Right lobe of liver (tissue), 6 donors: ENCODE data around the gene DDRGK1. TPM values are rescaled to one million over a fixed set of nuclear protein-coding genes. Genes with fewer than 3 reads are reported as not detected.

ENCODE experiments used
- ATAC-seq, 4 donors: fragments of 200-7000 bp; cut with Tn5 transposase; one replicate each; pipeline ENCODE4 v1.9.1; 2020; ENCODE audit warnings: mild to moderate bottlenecking in 4 of 4, moderate library complexity in 4 of 4
- DNase-seq, 3 donors: peaks; one replicate each; pipeline ENCODE4 v3.0.0-alpha.2; 2020
- H3K27ac ChIP-seq, 3 donors: fragments of 200-600 bp; one replicate each; pipeline ENCODE4 v1.8.0; 2022
- H3K27me3 ChIP-seq, 2 donors: fragments of 200-600 bp; one replicate each; pipeline ENCODE4 v1.8.0; 2022
- H3K36me3 ChIP-seq, 4 donors: fragments of 200-600 bp; sonication (generic) in 1 of 4; one replicate each; pipeline versions ENCODE4 v1.5.1 to v1.8.0; 2017 to 2022; ENCODE audit warnings: control low read depth in 1 of 4
- H3K4me1 ChIP-seq, 4 donors: fragments of 200-600 bp; sonication (generic) in 1 of 4; one replicate each; pipeline versions ENCODE4 v1.5.1 to v1.8.0; 2017 to 2022; ENCODE audit warnings: control low read depth in 1 of 4
- H3K4me3 ChIP-seq, 3 donors: fragments of 200-600 bp; one replicate each; pipeline ENCODE4 v1.8.0; 2022
- H3K9me3 ChIP-seq, 4 donors: fragments of 200-600 bp; sonication (generic) in 1 of 4; one replicate each; pipeline versions ENCODE4 v1.5.1 to v1.8.0; 2017 to 2022; ENCODE audit warnings: control low read depth in 1 of 4
- CTCF ChIP-seq, 4 donors: fragments of 200-600 bp in 3 of 4; fragments of 450-650 bp in 1 of 4; IDR thresholded peaks; one replicate each; pipeline versions ENCODE4 v1.5.1 to v1.8.0; 2016 to 2022; ENCODE audit warnings: antibody characterized with exemption in 4 of 4, mild to moderate bottlenecking in 2 of 4
- POLR2A ChIP-seq: fragments of 450-650 bp; IDR thresholded peaks from one replicate; pipeline ENCODE4 v1.6.1; 2017; ENCODE audit warnings: antibody characterized with exemption, mild to moderate bottlenecking
- WGBS: methylation state at CpG from one replicate; pipeline ENCODE4 v1.1.6; 2018; ENCODE audit warnings: low coverage, low lambda C conversion rate; ENCODE audit not compliant: insufficient coverage; ENCODE audit errors: missing lambda C conversion rate; 5-methylcytosine and 5-hydroxymethylcytosine counted together
- intact Hi-C, 2 donors: fragments of 100-400 bp; cut with DNase I; formaldehyde crosslinking; loops; one replicate each; pipeline versions ENCODE4 v1.11.2 to v1.14.1; 2022
- total RNA-seq, 6 experiments: library from RNA; depleted of rRNA in 2 of 6; stranded (reverse); fragments of >200 nt in 2 of 6; fragmentation: NEBNext Ultra II Directional in 3 of 6; extraction: Animal tissue kit (Norgen Biotek cat#: 25700) in 3 of 6; gene quantifications; one replicate each; pipeline versions ENCODE4 v1.1.0 to v1.2.4, GENCODE V29; 2016 to 2023
- donor health status: DM: no; HTN: yes; CAD: no.
- donor health status: DM: no; HTN: no; CAD: no.
- donor health status: DM: no; HTN: no; CAD: no.
- donor health status: DM: no; HTN: yes; CAD: no.
- donor health status: DM: no; HTN: yes; CAD: no.

The DDRGK1 gene
- total RNA-seq, 6 experiments from 2014 or later = 55.0 to 76.1 (median 60.1) TPM

GRCh38 chr20:3173610-3174441, 30.7 kb downstream of the DDRGK1 start:
- intact Hi-C loops = no loop called here
- TF ChIP-seq CTCF (IDR thresholded peaks at IDR 0.05) (no peak), POLR2A (peak; percentile 53)
- Histone ChIP-seq H3K9me3 (no peaks in the 10 kb centered on the region), H3K27ac (peak overlapping the region; percentile 74 to 90 (median 79)), H3K4me1 (peaks cover 0 to 17% (median 6%) of the 10 kb centered on the region in 4 donors), H3K27me3 (no peaks in the 10 kb centered on the region), H3K4me3 (peak overlapping the region; percentile 86 to 93 (median 87)), H3K36me3 (no peaks in the 10 kb centered on the region)
- ATAC-seq (peak; percentile 86 to 95 (median 90)), DNase-seq (peak; percentile 91 to 94 (median 93))
- WGBS = 2% methylated on average over 31 of the region's 84 CpGs

GRCh38 chr20:3172933-3173609, 31.4 kb downstream of the DDRGK1 start, which contains the start of gene LZTS3:
LZTS3 (minus strand) TSS chr20:3173549; CDS start chr20:3167163, 6,386 bp downstream.
- intact Hi-C loops = no loop called here
- peak within 1 kb of the TSS; percentile 86 to 93 (median 87) for H3K4me3 ChIP-seq
- no peaks in the 10 kb centered on the region for H3K36me3 ChIP-seq
- H3K4me1 ChIP-seq = peaks cover 0 to 19% (median 5%) of the 10 kb centered on the region in 4 donors
- peak; percentile 14 to 48 (median 32) for ATAC-seq
- H3K9me3 ChIP-seq = no peaks in the 10 kb centered on the region
- H3K27ac ChIP-seq = peak within 1 kb of the TSS; percentile 74 to 90 (median 79)
- DNase-seq = peak; percentile 65 to 74 (median 72)
- no peaks in the 10 kb centered on the region for H3K27me3 ChIP-seq
- WGBS = 0% methylated on average over 2 of the region's 62 CpGs
- TF ChIP-seq CTCF (IDR thresholded peaks at IDR 0.05) (no peak), POLR2A (peak; percentile 53)

GRCh38 chr20:3172126-3172932, 32.2 kb downstream of the DDRGK1 start:
- no peaks in the 10 kb centered on the region for H3K9me3 ChIP-seq
- TF ChIP-seq CTCF (IDR thresholded peaks at IDR 0.05) (no peak), POLR2A (no peak)
- 13% methylated on average over 2 of the region's 5 CpGs for WGBS
- peaks cover 0 to 21% (median 5%) of the 10 kb centered on the region in 4 donors for H3K4me1 ChIP-seq
- H3K36me3 ChIP-seq = no peaks in the 10 kb centered on the region
- H3K4me3 ChIP-seq = peak overlapping the region; percentile 86 to 93 (median 87)
- ATAC-seq (no peak), DNase-seq (no peak)
- no peak overlapping the region for H3K27ac ChIP-seq
- H3K27me3 ChIP-seq = no peaks in the 10 kb centered on the region
- intact Hi-C loops = no loop called here

GRCh38 chr20:3171391-3172125, 32.9 kb downstream of the DDRGK1 start:
- TF ChIP-seq CTCF (IDR thresholded peaks at IDR 0.05) (no peak), POLR2A (no peak)
- no peak overlapping the region for H3K27ac ChIP-seq
- no peak overlapping the region for H3K4me3 ChIP-seq
- WGBS = 78% methylated on average over 9 of the region's 14 CpGs
- H3K27me3 ChIP-seq = no peaks in the 10 kb centered on the region
- peaks cover 0 to 21% (median 5%) of the 10 kb centered on the region in 4 donors for H3K4me1 ChIP-seq
- intact Hi-C loops = no loop called here
- no peak for ATAC-seq
- no peaks in the 10 kb centered on the region for H3K36me3 ChIP-seq
- no peaks in the 10 kb centered on the region for H3K9me3 ChIP-seq
- DNase-seq = no peak
